Activated T-helper 1 cell treated with anti-CD3 and anti-CD28 coated beads, Interleukin-12 subunit alpha, Interleukin-12 subunit beta, Interleukin-2, Interleukin-4 antibody, amounts not matched to agents 30 ng/mL and 10 ng/mL and 1 ng/mL, durations not matched to agents 14 hours and 24 hours and 36 hours (primary cell): ENCODE measurements around the gene NOTCH4. TPM values are rescaled to one million over a fixed set of nuclear protein-coding genes. Genes with fewer than 3 reads are reported as not detected.
"Not testable (repeated sequence)": the region's sequence is repeated elsewhere in the genome, so short reads cannot be mapped to it uniquely, and the experiment has no call there.

Source experiments
- DNase-seq: peaks from one replicate; pipeline ENCODE4 v3.0.0; 2021; ENCODE audit warnings: low spot score
- H3K27ac Mint-ChIP-seq: one replicate; pipeline ENCODE4 v1.8.0; 2021; ENCODE audit warnings: mild to moderate bottlenecking, mixed read lengths
- H3K27me3 Mint-ChIP-seq: one replicate; pipeline ENCODE4 v1.8.0; 2022; ENCODE audit warnings: mild to moderate bottlenecking, moderate library complexity, mixed read lengths; ENCODE audit not compliant: insufficient read depth
- H3K36me3 Mint-ChIP-seq: one replicate; pipeline ENCODE4 v1.8.0; 2021; ENCODE audit warnings: low read depth, mixed read lengths
- H3K4me1 Mint-ChIP-seq: one replicate; pipeline ENCODE4 v1.8.0; 2021; ENCODE audit warnings: low read depth, mixed read lengths
- H3K4me3 Mint-ChIP-seq: one replicate; pipeline ENCODE4 v1.8.0; 2021; ENCODE audit warnings: mild to moderate bottlenecking, moderate library complexity, mixed read lengths
- H3K9me3 Mint-ChIP-seq: one replicate; pipeline ENCODE4 v1.8.0; 2021; ENCODE audit warnings: mixed read lengths
- intact Hi-C: fragments of 100-400 bp; cut with micrococcal nuclease; formaldehyde crosslinking; loops from one replicate; pipeline ENCODE4 v1.15.1; 2024
- total RNA-seq: library from RNA; stranded (reverse); gene quantifications from 2 replicates; pipeline ENCODE4 v1.2.3, GENCODE V29; 2022

Gene NOTCH4
- total RNA-seq, 1 donor from 2014 or later = 0.73 TPM

DNA sequence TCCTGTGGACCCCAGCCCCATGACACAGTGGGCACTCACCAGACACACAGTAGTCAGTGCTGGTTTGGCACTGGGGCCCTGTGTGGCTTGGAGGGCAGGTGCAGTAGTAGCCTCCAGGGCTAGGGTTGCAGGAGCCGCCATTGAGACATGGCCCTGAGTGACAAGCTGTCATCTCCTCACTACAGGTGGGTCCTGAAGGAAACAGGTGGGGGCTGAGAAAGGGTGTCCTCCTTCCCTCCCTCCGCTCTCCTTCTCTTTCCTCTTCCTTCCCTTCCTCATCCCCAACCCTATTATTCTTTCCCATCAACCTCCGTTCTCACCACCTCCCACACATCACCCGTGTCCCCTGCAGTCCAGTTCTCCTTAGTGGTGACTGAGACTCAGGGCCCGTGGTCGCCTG is 10.2 kb downstream of the NOTCH4 start:
- H3K4me3 Mint-ChIP-seq = no peak overlapping the region
- no peaks in the 10 kb centered on the region for H3K36me3 Mint-ChIP-seq
- peaks cover 13% of the 10 kb centered on the region for H3K27me3 Mint-ChIP-seq
- no peaks in the 10 kb centered on the region for H3K4me1 Mint-ChIP-seq
- no peak overlapping the region for H3K27ac Mint-ChIP-seq
- intact Hi-C loops = no loop called here
- H3K9me3 Mint-ChIP-seq = no peaks in the 10 kb centered on the region
- no peak for DNase-seq

DNA sequence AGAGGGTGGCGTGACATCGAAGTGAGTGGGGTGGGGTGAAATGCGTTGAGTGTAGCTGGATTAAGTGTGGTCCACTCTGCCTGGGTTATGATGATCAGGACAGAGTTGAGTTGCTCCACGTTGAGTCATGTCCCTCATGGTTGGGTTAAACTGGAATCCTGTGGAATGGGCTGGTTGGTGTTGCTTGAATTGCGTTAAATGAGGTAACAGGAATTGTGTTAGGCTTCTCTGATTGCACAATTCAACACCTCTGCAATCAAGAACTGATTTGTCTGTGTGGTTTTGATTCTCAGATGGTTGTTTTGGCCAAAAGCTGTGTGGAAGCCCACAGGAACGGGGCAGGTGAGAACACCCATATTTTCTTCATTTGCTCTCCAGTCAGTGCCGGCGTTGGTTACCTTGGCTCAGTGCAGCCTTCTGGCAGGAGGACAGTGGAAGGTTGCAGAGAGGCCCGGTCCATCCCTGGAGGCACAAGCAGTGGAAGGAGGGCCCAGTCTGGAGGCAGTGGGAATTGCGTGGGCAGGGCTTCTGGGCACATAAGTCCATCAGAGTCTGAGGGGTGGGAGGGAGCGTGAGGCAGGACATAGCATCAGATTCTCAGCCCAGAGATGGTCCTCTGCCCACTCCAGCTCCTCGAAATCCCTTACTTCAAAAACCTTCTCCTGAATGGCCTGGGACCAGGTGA is 11.6 kb downstream of the NOTCH4 start:
- no peaks in the 10 kb centered on the region for H3K9me3 Mint-ChIP-seq
- DNase-seq = no peak
- H3K36me3 Mint-ChIP-seq = no peaks in the 10 kb centered on the region
- intact Hi-C loops = no loop called here
- no peak overlapping the region for H3K27ac Mint-ChIP-seq
- peaks cover 17% of the 10 kb centered on the region for H3K27me3 Mint-ChIP-seq
- no peak overlapping the region for H3K4me3 Mint-ChIP-seq
- no peaks in the 10 kb centered on the region for H3K4me1 Mint-ChIP-seq

DNA sequence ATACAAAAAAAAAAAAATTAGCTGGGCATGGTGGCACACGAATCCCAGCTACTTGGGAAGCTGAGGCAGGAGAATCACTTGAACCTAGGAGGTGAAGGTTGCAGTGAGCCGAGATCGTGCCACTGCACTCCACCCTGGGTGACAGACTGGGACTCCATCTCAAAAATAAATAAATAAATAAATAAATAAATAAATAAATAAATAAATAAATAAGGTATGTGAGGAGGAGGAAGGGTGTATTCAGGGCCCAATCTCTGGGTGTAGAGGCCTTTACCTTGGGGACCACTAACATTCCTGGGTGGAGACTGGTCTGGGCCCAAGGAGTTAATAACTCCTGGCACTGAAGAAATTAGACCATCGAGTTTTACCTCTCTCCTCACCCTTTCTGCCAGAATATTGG is 12.4 kb downstream of the NOTCH4 start:
- H3K27me3 Mint-ChIP-seq = peaks cover 20% of the 10 kb centered on the region
- H3K9me3 Mint-ChIP-seq, DNase-seq, intact Hi-C loops, H3K4me3 Mint-ChIP-seq, H3K36me3 Mint-ChIP-seq, H3K27ac Mint-ChIP-seq, H3K4me1 Mint-ChIP-seq: not testable (repeated sequence)

DNA sequence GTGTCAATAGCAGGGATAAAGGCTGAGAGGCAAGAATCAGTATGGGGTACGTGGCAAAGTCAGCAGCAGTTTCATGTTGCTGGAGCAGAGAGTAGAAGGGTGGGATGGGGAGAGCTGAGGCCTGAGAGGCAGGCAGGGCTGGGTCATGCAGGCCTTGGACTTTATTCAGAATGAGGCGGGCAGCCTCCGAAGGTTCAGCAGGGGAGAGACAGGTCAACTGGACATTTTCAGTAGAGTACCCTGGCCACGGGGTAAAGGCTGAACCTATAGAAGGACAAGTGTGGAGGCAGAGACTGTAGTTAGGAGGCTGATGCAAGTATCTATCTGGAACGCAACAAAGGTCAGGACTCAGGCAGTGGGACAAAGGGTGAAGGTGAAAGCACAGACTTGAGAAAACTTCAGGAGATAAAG is 13.7 kb downstream of the NOTCH4 start:
- Mint-ChIP-seq H3K4me3 (no peak overlapping the region), H3K36me3 (no peaks in the 10 kb centered on the region), H3K27me3 (peaks cover 23% of the 10 kb centered on the region), H3K27ac (no peak overlapping the region), H3K4me1 (no peaks in the 10 kb centered on the region), H3K9me3 (no peaks in the 10 kb centered on the region)
- DNase-seq = no peak
- intact Hi-C loops = no loop called here

DNA sequence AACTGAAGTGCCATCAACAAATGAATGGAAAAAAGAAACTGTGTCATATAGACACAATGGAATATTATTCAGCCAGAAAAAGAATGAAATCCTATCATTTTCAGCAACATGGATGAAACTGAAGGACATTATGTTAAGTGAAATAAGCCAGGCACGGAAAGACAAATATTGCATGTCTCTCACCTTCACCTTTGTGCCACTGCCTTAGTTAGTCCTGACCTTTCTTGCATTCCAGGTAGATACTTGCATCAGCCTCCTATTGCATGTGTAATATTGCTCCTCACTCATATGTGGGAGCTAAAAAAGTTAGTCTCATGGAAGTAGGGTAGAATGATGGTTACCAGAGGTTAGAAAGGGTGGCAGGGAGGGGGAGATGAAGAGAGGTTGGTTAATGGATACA is 14.9 kb downstream of the NOTCH4 start:
- Mint-ChIP-seq H3K27me3 (peaks cover 26% of the 10 kb centered on the region), H3K9me3 (no peaks in the 10 kb centered on the region), H3K36me3 (no peaks in the 10 kb centered on the region), H3K4me3 (no peak overlapping the region), H3K4me1 (no peaks in the 10 kb centered on the region), H3K27ac (no peak overlapping the region)
- no peak for DNase-seq
- intact Hi-C loops = no loop called here

DNA sequence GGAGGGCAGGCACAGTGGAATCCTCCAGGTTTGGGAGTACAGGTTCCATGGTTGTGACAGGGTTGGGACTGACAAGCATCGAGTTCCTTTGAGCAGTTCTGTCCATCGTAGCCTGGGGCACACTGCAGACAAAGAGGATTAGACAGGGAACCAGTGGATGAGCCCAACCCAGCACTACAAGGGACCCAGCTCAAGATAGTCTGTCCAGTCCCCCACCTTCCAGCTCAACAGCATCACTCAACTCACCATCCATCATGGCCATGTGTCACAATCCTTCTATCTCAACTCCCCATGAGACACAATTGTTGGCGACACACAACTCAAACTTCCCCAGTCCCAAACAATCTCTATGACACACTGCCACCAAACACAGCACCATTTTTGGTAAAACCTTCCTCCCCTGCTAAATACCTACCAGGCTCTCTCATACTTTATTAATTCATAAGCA is 19.6 kb downstream of the NOTCH4 start:
- Mint-ChIP-seq H3K4me3 (no peak overlapping the region), H3K4me1 (no peaks in the 10 kb centered on the region), H3K27me3 (peaks cover 23% of the 10 kb centered on the region), H3K36me3 (no peaks in the 10 kb centered on the region), H3K27ac (no peak overlapping the region), H3K9me3 (no peaks in the 10 kb centered on the region)
- intact Hi-C loops = no loop called here
- no peak for DNase-seq

DNA sequence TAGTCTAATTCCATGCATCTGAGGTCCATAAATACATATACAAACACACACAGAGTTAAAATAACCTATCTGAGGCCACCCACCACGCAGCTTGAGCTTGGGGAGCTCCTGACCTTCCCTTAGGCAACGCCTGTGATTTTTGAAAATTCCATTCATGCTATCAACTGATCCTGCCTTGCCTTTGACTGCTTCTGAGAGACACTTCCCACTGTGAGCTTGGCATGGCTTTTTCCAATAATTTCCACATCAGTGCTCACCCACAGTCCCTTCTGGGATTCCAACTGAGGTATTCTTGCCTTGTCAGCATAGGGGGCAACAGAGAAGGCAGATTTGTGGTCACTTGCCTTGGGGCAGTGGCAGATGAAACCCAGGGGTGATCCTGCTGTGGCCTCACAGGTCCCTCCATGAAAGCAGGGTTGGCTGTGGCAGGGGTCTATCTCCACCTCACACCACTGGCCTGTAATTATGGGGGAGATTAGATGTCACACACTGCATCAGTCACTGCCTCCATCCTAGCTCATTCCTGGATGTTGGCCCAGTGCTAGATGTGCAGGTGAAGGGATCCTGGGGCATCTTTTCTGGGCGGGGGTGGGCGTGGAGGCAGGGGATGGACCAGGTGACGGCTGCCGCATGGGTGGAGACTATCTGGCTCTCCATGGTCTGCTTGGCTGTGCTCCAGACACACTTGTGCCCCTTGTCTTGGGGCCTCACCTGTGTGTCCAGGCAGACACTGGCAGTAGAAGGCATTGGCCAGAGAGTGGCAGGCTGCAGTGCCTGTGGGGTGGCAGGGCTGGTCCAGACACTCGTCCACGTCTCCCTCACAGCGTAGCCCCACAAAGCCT is 20.2 kb downstream of the NOTCH4 start:
- no peaks in the 10 kb centered on the region for H3K4me1 Mint-ChIP-seq
- intact Hi-C loops = no loop called here
- no peak overlapping the region for H3K4me3 Mint-ChIP-seq
- DNase-seq = no peak
- no peak overlapping the region for H3K27ac Mint-ChIP-seq
- no peaks in the 10 kb centered on the region for H3K36me3 Mint-ChIP-seq
- H3K9me3 Mint-ChIP-seq = no peaks in the 10 kb centered on the region
- peaks cover 25% of the 10 kb centered on the region for H3K27me3 Mint-ChIP-seq

DNA sequence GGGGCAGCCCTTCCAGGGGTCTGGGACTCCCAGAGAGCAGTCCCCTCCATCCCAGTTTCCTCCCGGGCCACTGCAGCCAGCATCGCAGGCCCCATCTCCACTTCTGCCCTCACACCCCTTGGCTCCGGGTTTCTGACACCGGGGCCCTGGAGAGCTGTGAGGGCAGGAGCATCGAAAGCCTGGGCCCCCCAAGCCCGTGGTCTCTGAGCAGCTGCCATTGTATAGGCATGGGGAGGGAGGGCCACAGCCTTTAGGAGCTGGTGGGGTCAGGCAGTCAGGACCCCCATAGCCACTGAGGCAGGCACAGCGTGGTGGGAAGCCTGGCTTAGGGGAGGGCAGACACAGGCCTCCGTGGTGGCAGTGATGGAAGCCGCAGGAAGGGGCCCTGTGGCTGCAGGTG is 21.7 kb downstream of the NOTCH4 start:
- no peak overlapping the region for H3K27ac Mint-ChIP-seq
- DNase-seq = no peak
- no peaks in the 10 kb centered on the region for H3K9me3 Mint-ChIP-seq
- no peak overlapping the region for H3K4me3 Mint-ChIP-seq
- intact Hi-C loops = no loop called here
- no peaks in the 10 kb centered on the region for H3K4me1 Mint-ChIP-seq
- H3K27me3 Mint-ChIP-seq = peaks cover 21% of the 10 kb centered on the region
- no peaks in the 10 kb centered on the region for H3K36me3 Mint-ChIP-seq

DNA sequence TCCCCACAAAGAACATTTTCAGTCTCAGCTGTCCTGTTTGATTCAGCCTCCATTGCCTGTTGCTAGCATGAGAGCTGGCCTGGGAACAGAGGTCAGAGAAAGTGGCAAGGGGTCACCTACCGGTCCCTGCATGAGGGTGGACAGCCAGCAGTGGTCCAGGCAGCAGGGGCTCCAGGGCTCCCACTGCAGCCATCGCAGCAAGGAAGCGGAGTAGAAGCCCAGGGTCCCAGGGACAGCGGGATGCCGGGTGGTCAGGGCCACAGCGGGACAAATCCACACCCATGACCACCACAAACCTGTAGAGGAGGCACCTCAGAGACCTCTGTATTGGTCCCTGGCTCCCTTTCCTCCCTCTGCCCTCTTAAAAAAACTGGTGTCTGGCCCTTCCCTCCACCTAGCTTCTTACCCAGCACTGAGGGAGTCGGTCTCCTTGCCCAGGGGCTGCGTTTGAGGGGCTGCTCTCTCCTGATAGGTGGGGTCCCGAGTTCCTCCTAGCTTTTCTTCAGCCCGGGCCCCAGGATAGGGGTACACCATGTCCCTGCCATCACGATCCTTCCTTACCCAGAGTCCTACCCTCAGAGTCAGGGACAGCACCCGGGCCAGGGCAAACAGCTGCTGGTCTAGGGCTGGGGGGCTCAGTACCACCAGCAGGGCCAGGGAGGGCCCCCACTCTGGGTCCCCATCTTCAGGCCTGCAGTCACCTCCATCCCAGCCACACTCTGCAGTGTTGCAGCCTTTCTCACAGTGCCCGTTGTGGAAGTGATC is 23.0 kb downstream of the NOTCH4 start:
- Mint-ChIP-seq H3K27me3 (peaks cover 17% of the 10 kb centered on the region), H3K4me3 (no peak overlapping the region), H3K4me1 (peaks cover 10% of the 10 kb centered on the region), H3K36me3 (no peaks in the 10 kb centered on the region), H3K27ac (no peak overlapping the region), H3K9me3 (no peaks in the 10 kb centered on the region)
- DNase-seq = no peak
- intact Hi-C loops = no loop called here

DNA sequence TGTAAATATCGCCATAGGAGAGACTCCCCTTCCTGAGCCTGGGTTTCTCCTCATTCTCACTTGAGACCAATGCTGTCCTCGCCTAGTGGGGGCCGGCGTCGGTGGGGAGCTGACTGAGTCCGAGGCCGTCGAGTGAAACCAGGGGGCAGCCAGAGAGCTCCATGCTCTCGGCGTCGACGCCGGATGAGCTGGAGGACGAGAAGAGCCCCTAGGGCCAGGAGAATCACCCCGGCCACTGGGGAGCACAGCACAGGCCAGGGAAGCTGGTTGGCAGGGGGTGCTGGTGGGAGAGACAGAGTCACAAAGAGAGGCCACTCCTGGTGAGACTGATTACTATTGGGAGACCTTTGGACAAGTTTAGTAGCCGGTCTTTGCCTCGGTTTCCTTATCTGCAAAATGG is 25.0 kb downstream of the NOTCH4 start:
- intact Hi-C loops = loop anchor here (5.0 kb wide), 3 partner anchors 58 to 1193 kb away; partner anchors contain the start of genes KIFC1, NELFE and SKIC2
- Mint-ChIP-seq H3K27ac (no peak overlapping the region), H3K4me1 (peaks cover 26% of the 10 kb centered on the region), H3K4me3 (no peak overlapping the region), H3K27me3 (peaks cover 5% of the 10 kb centered on the region), H3K36me3 (no peaks in the 10 kb centered on the region), H3K9me3 (no peaks in the 10 kb centered on the region)
- no peak for DNase-seq

DNA sequence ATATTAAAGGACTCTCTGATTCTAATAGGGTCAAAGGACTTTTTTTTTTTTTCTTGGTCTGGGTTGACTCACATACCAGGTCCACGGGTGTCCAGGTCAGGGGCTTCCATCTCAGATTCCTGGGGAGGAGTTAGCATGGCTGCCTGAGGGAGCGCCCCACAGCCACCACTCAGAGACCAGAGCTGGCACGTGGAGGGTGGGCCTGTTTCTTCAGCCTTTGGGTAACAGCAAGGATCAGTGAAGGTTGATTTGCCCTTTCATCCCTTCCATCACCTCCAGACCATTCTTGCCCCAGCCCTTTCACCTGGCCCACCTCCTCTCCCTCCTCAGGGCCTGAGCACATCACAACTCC is 25.5 kb downstream of the NOTCH4 start:
- intact Hi-C loops = loop anchor here (5.0 kb wide), 3 partner anchors 59 to 1194 kb away; partner anchors contain the start of genes KIFC1, NELFE and SKIC2
- Mint-ChIP-seq H3K4me3 (peak overlapping the region; percentile 56), H3K27me3 (peaks cover 5% of the 10 kb centered on the region), H3K27ac (no peak overlapping the region), H3K9me3 (no peaks in the 10 kb centered on the region), H3K36me3 (no peaks in the 10 kb centered on the region), H3K4me1 (peaks cover 31% of the 10 kb centered on the region)
- DNase-seq = no peak

DNA sequence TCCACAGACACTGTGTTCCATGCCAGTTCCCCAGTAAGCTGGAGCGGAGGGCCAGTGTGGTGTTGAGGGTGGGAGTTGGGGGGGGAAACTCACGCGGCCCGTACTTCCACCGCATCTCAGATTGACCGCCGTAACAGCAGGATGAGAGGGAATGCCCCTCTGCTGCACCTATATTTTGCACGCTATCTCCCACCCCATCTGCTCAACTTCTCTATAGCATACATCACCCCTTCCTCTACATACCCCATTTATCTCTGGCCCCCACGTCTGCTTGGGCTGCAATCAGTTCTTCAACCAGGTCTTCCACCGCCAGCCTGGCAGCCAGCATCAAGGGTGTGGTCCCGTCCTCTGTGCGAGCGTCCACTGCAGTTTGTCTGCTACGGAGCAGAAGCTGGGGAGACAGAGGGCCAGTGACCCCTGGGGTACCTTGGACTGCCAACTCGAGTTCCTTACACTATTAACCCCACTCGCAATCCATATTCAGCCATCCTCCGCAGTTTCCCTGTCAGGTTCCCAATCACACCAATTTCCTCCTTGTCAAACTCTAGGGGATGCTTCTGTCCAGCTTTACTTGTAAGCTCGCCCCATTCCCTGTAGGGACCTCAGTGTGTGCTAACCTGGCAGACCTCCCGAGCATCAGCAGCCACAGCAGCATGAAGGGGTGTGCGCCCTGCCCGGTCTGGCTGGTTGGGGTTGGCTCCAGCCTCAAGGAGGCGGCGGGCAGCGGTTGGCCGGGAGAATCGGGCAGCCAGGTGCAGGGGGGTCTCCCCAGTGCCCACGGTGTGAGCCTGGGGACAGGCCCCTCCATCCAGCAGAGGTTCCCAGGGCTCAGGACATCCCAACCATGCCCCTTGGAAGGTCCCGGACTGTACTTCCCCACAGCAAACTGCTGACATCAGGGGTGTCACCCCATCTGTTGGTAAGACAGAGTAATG is 26.9 kb downstream of the NOTCH4 start:
- Mint-ChIP-seq H3K4me1 (peaks cover 39% of the 10 kb centered on the region), H3K36me3 (no peaks in the 10 kb centered on the region), H3K4me3 (peak overlapping the region; percentile 97), H3K27ac (peak overlapping the region; percentile 98), H3K9me3 (no peaks in the 10 kb centered on the region), H3K27me3 (peaks cover 5% of the 10 kb centered on the region)
- intact Hi-C loops = loop anchor here (5.0 kb wide), 3 partner anchors 60 to 1195 kb away; partner anchors contain the start of genes KIFC1, NELFE and SKIC2
- DNase-seq = no peak
